DMS79 treated with DMSO at 0.1 percent for 48 hours (cell line): Measurements from ENCODE around the gene CELSR2.

ENCODE experiments used
- DNase-seq: peaks from one replicate; lab custom pipeline; 2025; lab: John Stamatoyannopoulos, UW

The CELSR2 gene

DNA sequence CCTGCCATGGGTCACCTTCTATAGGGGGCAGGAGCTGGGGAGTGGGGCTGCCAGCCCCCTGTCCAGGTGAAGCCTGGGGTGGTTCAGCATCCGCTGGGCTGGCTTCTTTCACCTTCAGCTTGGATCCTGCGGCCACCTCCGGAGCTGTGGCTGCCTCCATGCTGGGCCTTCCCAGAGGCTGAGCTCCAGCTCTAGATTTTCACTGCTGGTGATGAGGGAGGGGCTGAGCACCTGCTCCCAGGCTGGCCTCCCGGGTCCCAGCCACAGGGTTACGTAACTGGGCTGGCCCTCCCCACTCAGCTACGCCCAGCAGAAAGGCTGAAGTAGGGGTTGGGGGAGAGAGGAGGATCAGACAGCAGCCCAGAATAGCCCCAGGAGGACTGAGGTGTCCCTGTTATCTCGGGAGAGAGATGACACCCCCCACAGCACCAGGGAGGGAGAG is 57.5 kb downstream of the CELSR2 start, which contains the start of gene MYBPHL:
Gene MYBPHL (minus strand): TSS at position 180 of the 442 bp plus-strand sequence. CDS start 20 bp downstream, at position 160.
- no peak for DNase-seq

- DNase-seq = peak; percentile 19
These were observed 58.1 kb downstream of the CELSR2 start for GRCh38 chr1:109307274-109308021.

DNA sequence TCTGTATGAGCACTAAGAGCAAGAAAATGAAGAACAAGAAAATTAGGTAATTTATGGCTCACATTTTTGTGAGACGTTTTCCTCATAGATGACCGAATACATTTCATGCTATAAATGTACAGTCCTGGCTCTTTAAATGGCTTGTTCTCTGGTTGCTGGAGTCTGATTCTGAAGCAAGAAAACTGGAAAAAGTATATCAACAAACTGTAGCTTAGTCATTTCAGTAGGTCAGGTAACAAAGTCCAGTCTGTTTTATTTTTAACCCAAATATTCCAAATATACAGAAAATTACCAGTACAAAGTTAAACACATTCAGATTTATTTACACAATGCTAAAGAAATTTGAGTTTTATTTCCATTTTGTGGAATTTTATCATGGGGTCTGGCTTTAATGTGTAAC is 60.0 kb downstream of the CELSR2 start:
- no peak for DNase-seq

DNA sequence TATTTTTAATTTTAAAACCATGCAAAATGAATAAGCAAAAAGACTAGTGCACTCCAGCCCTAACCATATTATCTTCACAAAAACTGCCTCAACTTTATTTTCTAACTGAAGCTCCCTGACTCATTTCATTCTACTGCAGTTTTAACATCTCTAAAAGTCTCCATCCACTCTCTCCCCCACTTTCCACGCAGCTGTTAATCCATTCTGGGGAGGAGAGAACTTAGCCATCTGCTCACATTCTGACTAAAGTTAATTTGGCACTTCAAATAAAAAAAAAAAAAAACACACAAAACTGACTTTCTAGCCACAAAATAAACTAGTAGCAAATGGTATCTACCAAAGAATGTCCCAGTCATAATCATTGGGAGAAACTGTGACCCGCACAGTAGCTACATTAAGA is 62.9 kb downstream of the CELSR2 start:
- no peak for DNase-seq

- no peak for DNase-seq
These were observed 63.8 kb downstream of the CELSR2 start for GRCh38 chr1:109312978-109313775.

- no peak for DNase-seq
These were observed 65.5 kb downstream of the CELSR2 start for GRCh38 chr1:109314795-109315194.

- no peak for DNase-seq
These were observed 65.9 kb downstream of the CELSR2 start for GRCh38 chr1:109315288-109315687.

DNA sequence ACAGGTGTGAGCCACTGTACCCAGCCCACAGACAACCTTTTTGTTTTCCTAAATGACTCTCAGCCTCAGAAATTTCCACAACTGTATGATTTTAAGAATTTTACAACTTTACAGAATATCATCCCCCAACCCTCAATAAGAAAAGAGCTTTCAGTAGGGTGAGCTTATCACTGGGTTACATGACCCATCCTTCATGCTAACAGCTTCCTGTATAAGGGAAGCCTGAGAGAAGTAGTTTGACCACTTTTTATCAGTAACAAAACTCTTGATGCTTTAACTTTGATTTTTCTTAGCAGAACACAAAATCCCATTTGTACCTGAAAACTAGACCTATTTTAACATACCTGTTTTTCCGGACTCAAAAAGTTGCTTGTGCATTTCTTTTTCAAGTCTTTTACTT is 67.2 kb downstream of the CELSR2 start:
- no peak for DNase-seq

GRCh38 chr1:109319114-109319513 is 69.8 kb downstream of the CELSR2 start:
- DNase-seq = no peak

DNA sequence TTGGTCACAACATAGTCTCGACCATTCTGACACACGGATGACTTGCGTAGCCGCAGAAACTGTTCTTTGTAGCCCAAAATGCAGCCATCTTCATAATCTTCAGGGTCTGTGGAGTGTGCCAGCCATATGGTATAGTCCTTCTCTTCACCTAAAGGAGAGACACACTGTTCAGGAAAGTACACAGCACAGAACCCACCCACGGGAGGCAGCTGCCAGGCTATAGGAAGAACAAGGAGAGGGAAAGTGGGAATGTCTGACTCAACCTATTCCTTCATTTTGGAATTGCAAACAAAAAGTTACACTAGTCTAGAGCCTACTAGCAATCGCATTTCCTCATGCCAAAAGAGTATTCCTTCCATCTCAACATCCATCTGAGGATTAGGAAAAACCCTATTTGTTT is 73.6 kb downstream of the CELSR2 start:
- no peak for DNase-seq
